SW 1271 (cell line): ENCODE measurements around the gene SCD5.

Source experiments
- DNase-seq, 2 experiments: peaks; one replicate each; lab custom pipeline; 2025; lab: John Stamatoyannopoulos, UW

SCD5 gene

DNA sequence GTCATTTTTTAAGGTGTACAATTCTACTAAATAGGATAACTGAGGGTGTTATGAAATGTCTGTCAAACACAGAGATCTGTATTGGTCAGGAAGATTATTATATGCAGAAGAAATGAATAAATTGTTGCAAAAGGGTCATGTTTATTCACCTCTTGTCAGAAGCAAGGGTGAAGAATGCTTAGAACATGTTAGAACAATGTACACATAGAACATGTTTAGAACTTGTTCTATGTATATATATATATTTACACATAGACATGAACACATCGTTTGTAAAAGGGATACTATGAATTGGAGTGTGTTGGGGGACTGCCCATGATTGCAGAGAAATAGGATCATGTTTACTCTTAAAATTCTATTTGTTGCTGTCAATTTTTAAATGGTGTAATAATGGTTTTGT lies 208.8 kb downstream of the SCD5 start:
- no peak for DNase-seq

GRCh38 chr4:82588771-82589270 lies 209.8 kb downstream of the SCD5 start:
- DNase-seq, result no peak

GRCh38 chr4:82587826-82588540 lies 210.6 kb downstream of the SCD5 start:
- no peak for DNase-seq

GRCh38 chr4:82585690-82586435 lies 212.7 kb downstream of the SCD5 start:
- DNase-seq, result no peak

DNA sequence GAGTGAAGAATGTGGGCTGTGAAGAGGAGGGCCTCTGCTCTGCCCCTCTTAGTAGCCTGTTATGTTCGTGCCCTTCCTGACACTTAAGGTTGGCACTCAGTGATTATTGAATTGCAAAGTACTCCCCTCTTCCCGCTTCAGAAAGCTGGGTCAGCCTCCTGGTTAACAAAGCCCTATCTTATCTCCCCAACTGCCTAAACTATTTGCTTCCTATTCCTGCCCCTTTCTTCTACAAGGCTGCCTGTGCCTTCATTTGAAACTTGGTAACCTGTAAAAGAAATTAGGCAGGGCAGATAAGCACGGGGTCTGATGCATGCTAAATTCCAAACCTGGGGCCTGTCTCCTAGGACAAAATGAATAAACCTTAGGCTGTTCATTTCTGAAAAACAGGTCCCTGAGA lies 213.7 kb downstream of the SCD5 start:
- DNase-seq, result no peak

- no peak for DNase-seq
These were observed 214.6 kb downstream of the SCD5 start for GRCh38 chr4:82583897-82584587.

- no peak for DNase-seq
These were observed 218.7 kb downstream of the SCD5 start for GRCh38 chr4:82579932-82580331.
